Measurements from ENCODE around the gene R3HDML.
"Not testable (repeated sequence)": the region's sequence is repeated elsewhere in the genome, so short reads cannot be mapped to it uniquely, and the experiment has no call there.

Gene R3HDML

GRCh38 chr20:44296011-44296410 lies 40.8 kb upstream of the R3HDML start:
- TF ChIP-seq GABPA (IDR thresholded peaks at IDR 0.05; ENCODE audit: low read depth) (no peak), SPI1 (IDR thresholded peaks at IDR 0.05; ENCODE audit: borderline replicate concordance, low read depth) (no peak), POLR2AphosphoS5 (IDR thresholded peaks at IDR 0.05; ENCODE audit: low read depth) (no peak), REST (IDR thresholded peaks at IDR 0.05; ENCODE audit: insufficient replicate concordance, low read depth) (no peak), CTCF (IDR thresholded peaks at IDR 0.05; ENCODE audit: insufficient read depth, low read length) (no peak)

GRCh38 chr20:44297721-44298120 lies 39.1 kb upstream of the R3HDML start:
- DNase-seq (ENCODE audit: low read depth in 1 of 2, low spot score in 1 of 2) = no peak
- Histone ChIP-seq H3K4me3 (replicated peaks; ENCODE audit: insufficient read depth, low read length) (no peak overlapping the region), H3K27me3 (ENCODE audit: insufficient read depth, poor library complexity, severe bottlenecking) (no peaks in the 10 kb centered on the region), H3K27ac (replicated peaks) (no peak overlapping the region)
- TF ChIP-seq POLR2AphosphoS5 (IDR thresholded peaks at IDR 0.05; ENCODE audit: low read depth) = no peak
- TF ChIP-seq CTCF (IDR thresholded peaks at IDR 0.05; ENCODE audit: insufficient read depth, low read length) = no peak
- no peak for TF ChIP-seq REST (IDR thresholded peaks at IDR 0.05; ENCODE audit: insufficient replicate concordance, low read depth)
- TF ChIP-seq SPI1 (IDR thresholded peaks at IDR 0.05; ENCODE audit: borderline replicate concordance, low read depth) = no peak
- no peak for TF ChIP-seq GABPA (IDR thresholded peaks at IDR 0.05; ENCODE audit: low read depth)

More at GRCh38 chr20:44296011-44296410, 40.8 kb upstream of the R3HDML start:
- no peaks in the 10 kb centered on the region for H3K27me3 ChIP-seq (ENCODE audit: insufficient read depth, poor library complexity, severe bottlenecking)
- H3K4me3 ChIP-seq (replicated peaks; ENCODE audit: insufficient read depth, low read length) = no peak overlapping the region
- no peak overlapping the region for H3K27ac ChIP-seq (replicated peaks)
- DNase-seq (ENCODE audit: low read depth in 1 of 2, low spot score in 1 of 2) = no peak

- not testable (repeated sequence) for DNase-seq (ENCODE audit: low read depth in 1 of 2, low spot score in 1 of 2); H3K4me3 ChIP-seq (replicated peaks; ENCODE audit: insufficient read depth, low read length); H3K27ac ChIP-seq (replicated peaks); H3K27me3 ChIP-seq (ENCODE audit: insufficient read depth, poor library complexity, severe bottlenecking)
Observed at GRCh38 chr20:44299011-44299535, 37.8 kb upstream of the R3HDML start.

DNA sequence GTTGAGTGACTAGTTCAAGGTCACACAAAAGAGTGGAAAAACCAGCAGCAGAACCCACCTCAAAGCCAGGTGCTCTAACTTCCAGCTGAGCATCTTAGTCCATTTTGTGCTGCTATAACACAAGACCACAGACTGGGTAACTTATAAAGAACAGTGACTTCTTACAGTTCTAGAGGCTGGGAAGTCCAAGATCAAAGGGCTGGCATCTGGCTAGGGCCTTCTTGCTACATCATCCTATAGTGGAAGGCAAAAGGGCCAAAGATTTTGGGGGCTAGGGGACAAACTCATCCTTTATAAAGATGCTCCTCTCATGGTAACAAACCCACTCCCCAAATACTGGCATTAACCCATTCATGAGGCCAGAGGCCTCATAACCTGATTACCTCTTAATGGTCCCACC lies 35.6 kb upstream of the R3HDML start:
- TF ChIP-seq POLR2AphosphoS5 (IDR thresholded peaks at IDR 0.05; ENCODE audit: low read depth) (no peak), SPI1 (IDR thresholded peaks at IDR 0.05; ENCODE audit: borderline replicate concordance, low read depth) (no peak)
- Histone ChIP-seq H3K27me3 (ENCODE audit: insufficient read depth, poor library complexity, severe bottlenecking) (no peaks in the 10 kb centered on the region), H3K27ac (replicated peaks) (no peak overlapping the region), H3K4me3 (replicated peaks; ENCODE audit: insufficient read depth, low read length) (no peak overlapping the region)
- no peak for DNase-seq (ENCODE audit: low read depth in 1 of 2, low spot score in 1 of 2)

- TF ChIP-seq SPI1 (IDR thresholded peaks at IDR 0.05; ENCODE audit: borderline replicate concordance, low read depth) (no peak), REST (IDR thresholded peaks at IDR 0.05; ENCODE audit: insufficient replicate concordance, low read depth) (no peak), CTCF (IDR thresholded peaks at IDR 0.05; ENCODE audit: insufficient read depth, low read length) (no peak), POLR2AphosphoS5 (IDR thresholded peaks at IDR 0.05; ENCODE audit: low read depth) (no peak), GABPA (IDR thresholded peaks at IDR 0.05; ENCODE audit: low read depth) (no peak)
- Histone ChIP-seq H3K4me3 (replicated peaks; ENCODE audit: insufficient read depth, low read length) (no peak overlapping the region), H3K27me3 (ENCODE audit: insufficient read depth, poor library complexity, severe bottlenecking) (no peaks in the 10 kb centered on the region), H3K27ac (replicated peaks) (no peak overlapping the region)
- no peak for DNase-seq (ENCODE audit: low read depth in 1 of 2, low spot score in 1 of 2)
Observed at GRCh38 chr20:44302026-44302669, 34.7 kb upstream of the R3HDML start.

Measured in HL-60 (cell line).